ENCODE data around the gene STMN3. TPM values are rescaled to one million over a fixed set of nuclear protein-coding genes. Genes with fewer than 3 reads are reported as not detected.

The STMN3 gene
- polyA plus RNA-seq, 1 donor = 13.5 TPM

Other genes with a start within 250 kb of the STMN3 start
- gene KCNQ2, start 180.8 kb downstream of the STMN3 start, polyA plus RNA-seq (ENCODE audit: insufficient read length) = 1.8 TPM
- 1,012 TPM for gene EEF1A2, start 154.3 kb downstream of the STMN3 start, polyA plus RNA-seq (ENCODE audit: insufficient read length)
- gene PPDPF, start 132.7 kb downstream of the STMN3 start, polyA plus RNA-seq (ENCODE audit: insufficient read length) = 287 TPM
- 0.41 TPM for gene PTK6, start 116.0 kb downstream of the STMN3 start, polyA plus RNA-seq (ENCODE audit: insufficient read length)
- not detected for gene SRMS, start 105.7 kb downstream of the STMN3 start, polyA plus RNA-seq (ENCODE audit: insufficient read length)
- gene FNDC11, start 99.3 kb downstream of the STMN3 start, polyA plus RNA-seq (ENCODE audit: insufficient read length) = 0.13 TPM
- 7.6 TPM for gene HELZ2, start 79.2 kb downstream of the STMN3 start, polyA plus RNA-seq (ENCODE audit: insufficient read length)
- 8.0 TPM for gene GMEB2, start 26.3 kb downstream of the STMN3 start, polyA plus RNA-seq (ENCODE audit: insufficient read length)
- gene RTEL1, start 4.9 kb upstream of the STMN3 start, polyA plus RNA-seq (ENCODE audit: insufficient read length) = 12.2 TPM
- 1.6 TPM for gene TNFRSF6B, start 43.2 kb upstream of the STMN3 start, polyA plus RNA-seq (ENCODE audit: insufficient read length)
- 31.7 TPM for gene ARFRP1, start 54.6 kb upstream of the STMN3 start, polyA plus RNA-seq (ENCODE audit: insufficient read length)
- gene ZGPAT, start 54.6 kb upstream of the STMN3 start, polyA plus RNA-seq (ENCODE audit: insufficient read length) = 17.1 TPM
- gene LIME1, start 83.2 kb upstream of the STMN3 start, polyA plus RNA-seq (ENCODE audit: insufficient read length) = 6.2 TPM
- 189 TPM for gene SLC2A4RG, start 86.4 kb upstream of the STMN3 start, polyA plus RNA-seq (ENCODE audit: insufficient read length)
- gene ZBTB46, start 177.8 kb upstream of the STMN3 start, polyA plus RNA-seq (ENCODE audit: insufficient read length) = 24.7 TPM
- not detected for gene ABHD16B, start 208.1 kb upstream of the STMN3 start, polyA plus RNA-seq (ENCODE audit: insufficient read length)
- gene TPD52L2, start 211.8 kb upstream of the STMN3 start, polyA plus RNA-seq (ENCODE audit: insufficient read length) = 87.2 TPM
- 33.3 TPM for gene DNAJC5, start 241.7 kb upstream of the STMN3 start, polyA plus RNA-seq (ENCODE audit: insufficient read length)

Measured in hindlimb muscle (tissue), 1 donor.